HepG2 (cell line): Measurements from ENCODE around the gene ACOXL.

Source experiments
- AKAP8 ChIP-seq: sonication (generic); formaldehyde crosslinking; IDR thresholded peaks from 2 replicates; pipeline ENCODE4 v1.5.1; 2020; ENCODE audit warnings: mild to moderate bottlenecking, missing genetic modification reagents
- CTCF ChIP-seq: sonication (generic); formaldehyde crosslinking; IDR thresholded peaks from 2 replicates; pipeline ENCODE4 v1.5.0; 2020; ENCODE audit warnings: mild to moderate bottlenecking, missing genetic modification reagents, moderate library complexity
- DR1 ChIP-seq: sonication (generic); formaldehyde crosslinking; IDR thresholded peaks from 2 replicates; pipeline ENCODE4 v1.8.0; 2021; ENCODE audit warnings: mild to moderate bottlenecking, missing genetic modification reagents, inconsistent platforms
- ELF4 ChIP-seq: sonication (generic); formaldehyde crosslinking; IDR thresholded peaks from 2 replicates; pipeline ENCODE4 v1.5.0; 2020; ENCODE audit warnings: missing genetic modification reagents, mild to moderate bottlenecking, moderate library complexity, borderline replicate concordance
- ESRRA ChIP-seq: sonication (generic); formaldehyde crosslinking; IDR thresholded peaks from 2 replicates; pipeline ENCODE4 v1.5.1; 2020; ENCODE audit warnings: mild to moderate bottlenecking, low read depth, missing genetic modification reagents
- GABPB1 ChIP-seq: IDR thresholded peaks from 2 replicates; pipeline ENCODE4 v1.6.1; 2016; ENCODE audit warnings: mild to moderate bottlenecking, missing genetic modification reagents, moderate library complexity, missing compliant biosample characterization
- TFDP1 ChIP-seq: IDR thresholded peaks from 2 replicates; pipeline ENCODE4 v1.6.1; 2016; ENCODE audit warnings: missing compliant biosample characterization, missing genetic modification reagents, borderline replicate concordance
- YY1 ChIP-seq: IDR thresholded peaks from 2 replicates; pipeline ENCODE4 v1.6.1; 2011; ENCODE audit warnings: low read length, low read depth, moderate library complexity, mild to moderate bottlenecking; ENCODE audit not compliant: insufficient read depth, insufficient replicate concordance
- ZNF232 ChIP-seq: sonication (generic); formaldehyde crosslinking; IDR thresholded peaks from 2 replicates; pipeline ENCODE4 v1.4.0; 2020; ENCODE audit warnings: missing genetic modification reagents, borderline replicate concordance
- ZNF768 ChIP-seq: sonication (generic); formaldehyde crosslinking; IDR thresholded peaks from 2 replicates; pipeline ENCODE4 v1.4.0; 2020; ENCODE audit warnings: missing genetic modification reagents
- ZSCAN25 ChIP-seq: sonication (generic); formaldehyde crosslinking; IDR thresholded peaks from 2 replicates; pipeline ENCODE4 v1.8.0; 2022; ENCODE audit warnings: mild to moderate bottlenecking, missing genetic modification reagents
- TF ChIP-seq, protein P1 (sequence below): sonication (generic); formaldehyde crosslinking; IDR thresholded peaks from 2 replicates; pipeline ENCODE4 v1.4.0; 2020; ENCODE audit warnings: missing genetic modification reagents

DNA sequence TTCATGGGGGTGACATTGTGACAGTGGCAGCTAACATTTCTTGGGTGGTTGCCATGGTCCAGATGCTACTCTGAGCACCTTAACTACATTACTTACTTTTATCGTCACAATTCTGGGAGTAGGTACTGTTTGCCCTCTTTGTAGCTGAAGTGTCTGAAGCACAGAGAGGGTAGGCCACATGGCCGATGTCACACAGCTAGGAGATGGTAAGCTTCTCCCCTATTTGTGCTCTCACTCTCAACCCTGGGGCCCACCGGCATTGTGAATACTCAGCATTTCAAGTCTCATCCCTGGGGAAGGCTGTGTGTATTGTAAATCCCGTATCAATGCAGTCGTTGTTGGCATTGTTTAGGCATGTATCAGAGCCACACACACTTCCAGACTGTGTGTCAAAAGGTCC is 136.6 kb downstream of the ACOXL start:
- peak; percentile 29; the same call in 1 of the 2 replicates for TF ChIP-seq ZNF768
- TF ChIP-seq, protein P1, sequence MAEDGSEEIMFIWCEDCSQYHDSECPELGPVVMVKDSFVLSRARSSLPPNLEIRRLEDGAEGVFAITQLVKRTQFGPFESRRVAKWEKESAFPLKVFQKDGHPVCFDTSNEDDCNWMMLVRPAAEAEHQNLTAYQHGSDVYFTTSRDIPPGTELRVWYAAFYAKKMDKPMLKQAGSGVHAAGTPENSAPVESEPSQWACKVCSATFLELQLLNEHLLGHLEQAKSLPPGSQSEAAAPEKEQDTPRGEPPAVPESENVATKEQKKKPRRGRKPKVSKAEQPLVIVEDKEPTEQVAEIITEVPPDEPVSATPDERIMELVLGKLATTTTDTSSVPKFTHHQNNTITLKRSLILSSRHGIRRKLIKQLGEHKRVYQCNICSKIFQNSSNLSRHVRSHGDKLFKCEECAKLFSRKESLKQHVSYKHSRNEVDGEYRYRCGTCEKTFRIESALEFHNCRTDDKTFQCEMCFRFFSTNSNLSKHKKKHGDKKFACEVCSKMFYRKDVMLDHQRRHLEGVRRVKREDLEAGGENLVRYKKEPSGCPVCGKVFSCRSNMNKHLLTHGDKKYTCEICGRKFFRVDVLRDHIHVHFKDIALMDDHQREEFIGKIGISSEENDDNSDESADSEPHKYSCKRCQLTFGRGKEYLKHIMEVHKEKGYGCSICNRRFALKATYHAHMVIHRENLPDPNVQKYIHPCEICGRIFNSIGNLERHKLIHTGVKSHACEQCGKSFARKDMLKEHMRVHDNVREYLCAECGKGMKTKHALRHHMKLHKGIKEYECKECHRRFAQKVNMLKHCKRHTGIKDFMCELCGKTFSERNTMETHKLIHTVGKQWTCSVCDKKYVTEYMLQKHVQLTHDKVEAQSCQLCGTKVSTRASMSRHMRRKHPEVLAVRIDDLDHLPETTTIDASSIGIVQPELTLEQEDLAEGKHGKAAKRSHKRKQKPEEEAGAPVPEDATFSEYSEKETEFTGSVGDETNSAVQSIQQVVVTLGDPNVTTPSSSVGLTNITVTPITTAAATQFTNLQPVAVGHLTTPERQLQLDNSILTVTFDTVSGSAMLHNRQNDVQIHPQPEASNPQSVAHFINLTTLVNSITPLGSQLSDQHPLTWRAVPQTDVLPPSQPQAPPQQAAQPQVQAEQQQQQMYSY (CRISPR knock-in tag): no peak
- TF ChIP-seq ZSCAN25 (CRISPR knock-in tag): no peak
- no peak for TF ChIP-seq ELF4 (CRISPR knock-in tag)
- TF ChIP-seq AKAP8: no peak
- TF ChIP-seq GABPB1: no peak
- TF ChIP-seq ESRRA: no peak
- no peak for TF ChIP-seq TFDP1
- TF ChIP-seq CTCF (CRISPR knock-in tag): no peak
- no peak for TF ChIP-seq ZNF232 (CRISPR knock-in tag)
- no peak for TF ChIP-seq YY1
- no peak for TF ChIP-seq DR1
